Spinal cord (tissue), 10 donors: ENCODE data around the gene CFAP46. TPM values are rescaled to one million over a fixed set of nuclear protein-coding genes. Genes with fewer than 3 reads are reported as not detected.

Experiments used
- DNase-seq, 6 donors: peaks; one replicate each; pipeline versions ENCODE4 v3.0.0 to v3.0.0-alpha.2; 2013 to 2015; ENCODE audit warnings: low spot score in 6 of 6, low read depth in 4 of 6
- H3K27ac ChIP-seq: one replicate; pipeline ENCODE4 v1.5.1; 2013; ENCODE audit warnings: low read depth, low read length, control low read depth
- H3K27me3 ChIP-seq: one replicate; pipeline ENCODE4 v1.6.1; 2013; ENCODE audit warnings: low read length; ENCODE audit not compliant: control insufficient read depth, insufficient read depth
- H3K36me3 ChIP-seq: one replicate; pipeline ENCODE4 v1.6.1; 2013; ENCODE audit warnings: low read length; ENCODE audit not compliant: control insufficient read depth, insufficient read depth
- H3K4me1 ChIP-seq: one replicate; pipeline ENCODE4 v1.6.1; 2013; ENCODE audit warnings: low read length; ENCODE audit not compliant: control insufficient read depth, insufficient read depth
- H3K4me3 ChIP-seq: one replicate; pipeline ENCODE4 v1.5.1; 2013; ENCODE audit warnings: low read depth, low read length, control low read depth
- H3K9me3 ChIP-seq: one replicate; pipeline ENCODE4 v1.6.1; 2013; ENCODE audit warnings: low read length; ENCODE audit not compliant: control insufficient read depth, insufficient read depth
- WGBS: methylation state at CpG from one replicate; pipeline ENCODE4 v1.1.5; 2013; ENCODE audit warnings: missing lambda C conversion rate; ENCODE audit not compliant: insufficient coverage; 5-methylcytosine and 5-hydroxymethylcytosine counted together
- polyA plus RNA-seq, 2 donors: library from polyadenylated mRNA; unstranded; fragments of 120-200 nt; gene quantifications; one replicate each; pipeline ENCODE4 v1.2.1, GENCODE V29; 2013; ENCODE audit not compliant: insufficient read length in 2 of 2
- total RNA-seq, 2 donors: library from RNA; depleted of rRNA in 1 of 2; stranded (reverse); fragments of 120-200 nt in 1 of 2; fragments of >200 nt in 1 of 2; gene quantifications; one replicate each; pipeline versions ENCODE4 v1.2.3 to v1.2.4, GENCODE V29; 2013 to 2014
- donor health status: healthy.

Gene CFAP46
- total and polyA plus RNA-seq, 4 donors: 5.3 to 14.3 (median 13.2) TPM

GRCh38 chr10:132946311-132946710 lies 3.9 kb upstream of the CFAP46 start:
- H3K4me1 ChIP-seq: peaks cover 25% of the 10 kb centered on the region
- H3K27ac ChIP-seq: no peak overlapping the region
- 86% methylated on average over 9 of the region's 9 CpGs for WGBS
- H3K9me3 ChIP-seq: no peaks in the 10 kb centered on the region
- H3K4me3 ChIP-seq: no peak overlapping the region
- DNase-seq: no peak
- H3K27me3 ChIP-seq: no peaks in the 10 kb centered on the region
- peaks cover under 1% of the 10 kb centered on the region for H3K36me3 ChIP-seq

GRCh38 chr10:132945894-132946255 lies 3.5 kb upstream of the CFAP46 start:
- WGBS: 79% methylated on average over 3 of the region's 5 CpGs

GRCh38 chr10:132945125-132945893 lies 2.9 kb upstream of the CFAP46 start:
- Histone ChIP-seq H3K9me3 (no peaks in the 10 kb centered on the region), H3K27ac (no peak overlapping the region), H3K36me3 (peaks cover 7% of the 10 kb centered on the region), H3K4me3 (no peak overlapping the region), H3K4me1 (peaks cover 30% of the 10 kb centered on the region), H3K27me3 (no peaks in the 10 kb centered on the region)
- WGBS: 85% methylated on average over 25 of the region's 25 CpGs
- DNase-seq: no peak

More at GRCh38 chr10:132945894-132946255, 3.5 kb upstream of the CFAP46 start:
- H3K36me3 ChIP-seq: peaks cover 5% of the 10 kb centered on the region
- H3K27me3 ChIP-seq: no peaks in the 10 kb centered on the region
- no peak overlapping the region for H3K4me3 ChIP-seq
- H3K27ac ChIP-seq: no peak overlapping the region
- H3K4me1 ChIP-seq: peaks cover 30% of the 10 kb centered on the region
- DNase-seq: no peak
- no peaks in the 10 kb centered on the region for H3K9me3 ChIP-seq

- Histone ChIP-seq H3K9me3 (no peaks in the 10 kb centered on the region), H3K27ac (no peak overlapping the region), H3K4me1 (peaks cover 30% of the 10 kb centered on the region), H3K36me3 (peaks cover 11% of the 10 kb centered on the region), H3K4me3 (no peak overlapping the region), H3K27me3 (no peaks in the 10 kb centered on the region)
- WGBS: 93% methylated on average over 18 of the region's 18 CpGs
- DNase-seq: no peak
Observed at GRCh38 chr10:132944510-132944909, 2.1 kb upstream of the CFAP46 start.

DNA sequence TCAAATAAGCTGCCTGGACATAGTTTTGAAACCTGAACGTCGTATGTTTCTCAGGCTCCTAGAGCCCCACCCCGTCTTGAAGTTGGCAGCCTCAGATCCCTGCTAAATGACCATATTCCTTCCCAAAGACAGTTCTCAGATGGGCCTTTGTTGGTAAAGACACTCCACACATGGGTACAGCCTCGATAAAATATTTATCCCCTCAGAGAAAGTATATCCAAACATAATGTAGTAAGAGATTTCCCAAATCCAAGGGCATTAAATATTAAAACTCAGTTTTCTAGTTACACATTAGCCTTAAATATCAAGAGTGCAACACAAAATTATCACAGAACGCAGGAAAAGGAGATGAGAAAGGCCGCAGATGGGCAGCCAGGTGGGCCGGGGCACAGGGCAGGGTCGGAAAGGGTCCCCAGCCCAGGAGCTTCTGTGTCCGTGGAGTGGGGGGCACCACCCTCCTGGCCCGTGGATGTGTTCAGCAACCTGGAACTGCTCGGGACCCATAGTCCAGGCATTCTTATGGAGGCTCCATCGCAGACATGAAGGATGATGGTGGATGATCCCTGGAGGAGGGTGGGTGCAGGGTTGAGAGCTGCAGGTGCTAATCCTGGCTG lies 1.5 kb upstream of the CFAP46 start:
- 91% methylated on average over 11 of the region's 12 CpGs for WGBS

DNA sequence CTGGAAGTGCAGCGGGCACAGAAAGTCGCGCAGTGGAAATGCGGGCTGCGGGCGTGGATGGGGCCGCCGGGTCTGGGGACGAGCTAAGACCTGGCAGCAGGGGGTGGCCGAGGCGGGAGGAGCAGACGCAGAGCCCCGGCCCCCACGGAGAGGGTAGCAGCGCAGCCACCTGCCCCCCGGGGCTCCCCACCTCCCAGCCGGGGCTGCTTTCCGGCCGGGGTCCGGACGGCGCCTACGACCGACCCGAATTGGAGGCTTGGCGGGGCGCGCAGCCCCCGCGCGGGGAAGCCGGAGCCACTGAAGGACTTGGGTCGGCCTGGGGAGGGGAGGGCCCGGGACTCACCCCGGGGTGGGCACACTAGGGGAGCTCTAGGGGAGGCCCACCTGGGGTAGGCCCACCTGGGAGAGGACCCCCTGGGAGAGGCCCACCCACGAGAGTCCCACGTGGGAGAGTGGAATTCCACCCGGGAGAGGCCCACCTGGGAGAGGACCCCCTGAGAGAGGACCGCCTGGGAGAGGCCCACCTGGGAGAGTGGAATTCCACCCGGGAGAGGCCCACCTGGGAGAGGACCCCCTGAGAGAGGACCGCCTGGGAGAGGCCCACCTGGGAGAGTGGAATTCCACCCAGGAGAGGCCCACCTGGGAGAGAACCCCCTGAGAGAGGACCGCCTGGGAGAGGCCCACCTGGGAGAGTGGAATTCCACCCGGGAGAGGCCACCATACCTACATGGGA lies 854 bp upstream of the CFAP46 start:
- Histone ChIP-seq H3K27me3 (no peaks in the 10 kb centered on the region), H3K27ac (no peak overlapping the region), H3K9me3 (no peaks in the 10 kb centered on the region), H3K4me3 (peak overlapping the region; percentile 42), H3K36me3 (peaks cover 24% of the 10 kb centered on the region), H3K4me1 (peaks cover 30% of the 10 kb centered on the region)
- WGBS: 32% methylated on average over 43 of the region's 43 CpGs
- DNase-seq: no peak

More for the DNA sequence above, 1.5 kb upstream of the CFAP46 start:
- peaks cover 30% of the 10 kb centered on the region for H3K4me1 ChIP-seq
- no peak for DNase-seq
- H3K27me3 ChIP-seq: no peaks in the 10 kb centered on the region
- no peak overlapping the region for H3K27ac ChIP-seq
- no peak overlapping the region for H3K4me3 ChIP-seq
- H3K9me3 ChIP-seq: no peaks in the 10 kb centered on the region
- H3K36me3 ChIP-seq: peaks cover 17% of the 10 kb centered on the region

GRCh38 chr10:132941640-132942051 lies 724 bp downstream of the CFAP46 start:
- DNase-seq: no peak
- 57% methylated on average over 11 of the region's 11 CpGs for whole genome bisulfite sequencing
- H3K9me3 ChIP-seq: no peaks in the 10 kb centered on the region
- peak overlapping the region; percentile 42 for H3K4me3 ChIP-seq
- no peak overlapping the region for H3K27ac ChIP-seq
- H3K27me3 ChIP-seq: no peaks in the 10 kb centered on the region
- H3K4me1 ChIP-seq: peaks cover 29% of the 10 kb centered on the region
- peaks cover 32% of the 10 kb centered on the region for H3K36me3 ChIP-seq

DNA sequence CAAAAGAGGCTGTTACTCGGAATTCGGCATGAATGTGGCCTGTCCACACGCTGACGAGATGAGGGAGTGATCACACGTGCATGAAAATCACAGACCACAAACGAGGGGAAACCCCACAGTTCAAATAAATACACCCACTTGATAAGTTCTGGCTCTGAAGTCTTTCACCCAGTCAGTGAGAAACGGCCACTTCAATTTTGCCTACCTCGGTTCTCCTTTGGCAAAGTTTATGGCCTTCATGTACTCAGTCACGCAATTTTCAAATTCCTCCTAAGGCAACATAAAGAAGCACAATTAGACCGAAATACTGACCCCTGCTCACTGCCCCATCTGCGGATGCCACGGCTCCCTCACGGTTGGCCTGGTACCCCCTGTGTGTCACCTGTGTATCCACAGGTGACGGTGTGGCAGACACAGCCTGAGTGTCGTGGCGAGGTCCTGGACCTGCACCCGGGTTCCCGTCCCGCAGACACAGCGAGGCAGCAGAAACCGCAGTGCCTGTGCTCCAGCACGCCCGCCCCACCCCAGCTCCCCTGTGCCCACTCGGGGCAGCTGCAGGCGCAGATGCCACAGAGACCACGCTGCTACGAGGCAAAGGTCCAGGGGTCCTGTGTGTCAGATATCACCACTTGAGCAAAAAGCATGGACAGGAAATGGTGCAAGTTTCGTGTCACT lies 1.4 kb downstream of the CFAP46 start:
- H3K27ac ChIP-seq: no peak overlapping the region
- peaks cover 33% of the 10 kb centered on the region for H3K36me3 ChIP-seq
- 94% methylated on average over 27 of the region's 28 CpGs for WGBS
- no peaks in the 10 kb centered on the region for H3K27me3 ChIP-seq
- H3K9me3 ChIP-seq: no peaks in the 10 kb centered on the region
- no peak for DNase-seq
- peaks cover 25% of the 10 kb centered on the region for H3K4me1 ChIP-seq
- H3K4me3 ChIP-seq: no peak overlapping the region

DNA sequence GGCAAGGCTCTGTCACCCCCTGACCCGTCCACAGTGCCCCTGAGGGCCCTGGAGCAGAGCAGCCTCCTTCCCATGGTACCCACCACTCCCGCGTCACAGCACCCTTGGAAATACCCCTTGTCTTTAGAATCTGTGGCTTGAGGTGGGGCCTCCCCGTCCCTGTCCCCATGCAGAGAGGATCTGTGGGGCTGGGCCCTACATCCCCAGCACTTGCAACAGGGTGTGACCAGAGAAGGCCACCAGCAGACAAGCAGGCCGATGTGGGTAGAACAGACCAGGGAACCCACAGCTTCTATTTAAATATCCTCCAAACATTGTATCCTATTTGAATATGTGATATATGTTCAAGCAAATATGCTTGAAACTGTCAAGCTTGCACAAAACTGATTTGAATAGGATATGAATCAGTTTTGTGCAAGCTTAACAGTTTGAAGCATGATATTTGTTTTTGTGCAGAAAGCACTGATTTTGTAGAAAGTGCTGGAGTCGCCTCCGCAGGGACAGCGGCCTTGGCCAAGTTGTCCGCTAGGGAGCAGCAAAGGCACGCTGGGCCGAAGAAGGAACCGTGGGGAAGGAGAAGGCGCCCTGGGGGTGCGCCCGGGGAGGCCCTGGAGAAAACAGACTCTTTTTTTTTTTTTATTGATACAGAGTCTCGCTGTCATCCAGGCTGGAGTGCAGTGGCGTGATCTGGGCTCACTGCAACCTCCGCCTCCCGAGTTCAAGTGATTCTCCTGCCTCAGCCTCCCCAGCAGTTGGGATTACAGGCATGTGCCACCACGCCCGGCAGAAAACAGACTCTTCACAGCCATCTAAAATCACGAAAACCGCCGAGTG lies 2.2 kb downstream of the CFAP46 start:
- peaks cover 33% of the 10 kb centered on the region for H3K36me3 ChIP-seq
- no peak overlapping the region for H3K4me3 ChIP-seq
- H3K4me1 ChIP-seq: peaks cover 25% of the 10 kb centered on the region
- peak in 2 of 6 donors; percentile 69 to 77 for DNase-seq
- no peak overlapping the region for H3K27ac ChIP-seq
- no peaks in the 10 kb centered on the region for H3K9me3 ChIP-seq
- WGBS: 57% methylated on average over 23 of the region's 24 CpGs
- H3K27me3 ChIP-seq: no peaks in the 10 kb centered on the region
